OCI-M1 (cell line): ENCODE results near the gene RNF149.
"Not testable (repeated sequence)": the region's sequence is repeated elsewhere in the genome, so short reads cannot be mapped to it uniquely, and the experiment has no call there.

Experiments
- DNase-seq: peaks from one replicate; lab custom pipeline; 2025; lab: John Stamatoyannopoulos, UW

RNF149 gene

GRCh38 chr2:101308432-101309210 is at the start of gene RNF149:
Gene RNF149, minus strand, starts transcription at chr2:101308701. Its CDS starts 113 bp downstream, at chr2:101308588.
- peak; percentile 92 for DNase-seq

- DNase-seq, result no peak
These were observed 48.9 kb upstream of the RNF149 start for GRCh38 chr2:101357376-101357775.

- DNase-seq, result no peak
These were observed 48.0 kb upstream of the RNF149 start for GRCh38 chr2:101356521-101356920.

GRCh38 chr2:101356055-101356454 is 47.6 kb upstream of the RNF149 start:
- DNase-seq, result no peak

DNA sequence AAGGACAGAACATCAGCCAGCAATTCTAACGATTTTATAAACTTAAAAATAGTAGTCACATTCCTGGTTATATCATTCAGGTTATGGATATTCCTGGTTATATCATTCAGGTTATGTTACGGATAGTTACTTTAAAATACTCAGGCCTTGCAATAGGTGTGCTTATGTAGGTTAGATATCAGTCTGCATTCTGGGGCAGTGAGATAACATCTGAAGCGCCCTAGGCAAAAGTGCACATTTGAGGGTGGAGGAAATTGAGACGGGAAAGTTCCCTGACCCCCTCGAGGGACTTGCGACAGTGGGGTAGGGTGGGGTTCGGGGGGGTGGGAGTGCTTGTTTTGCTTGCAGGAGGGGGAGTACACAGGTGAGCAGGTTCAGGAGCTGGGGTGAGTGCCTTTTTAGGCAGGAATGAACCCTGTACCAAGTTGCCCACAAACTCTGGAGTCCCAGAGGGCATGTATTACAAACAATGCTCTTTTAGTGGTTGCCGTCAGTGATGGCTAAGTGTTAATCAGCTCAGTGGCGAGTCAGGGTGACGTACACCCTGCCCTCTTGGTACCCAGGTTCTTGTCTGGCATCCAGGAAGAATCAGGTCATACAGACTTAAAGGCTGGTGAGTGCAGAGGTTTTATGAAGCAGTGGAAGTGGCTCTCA is 47.0 kb upstream of the RNF149 start:
- DNase-seq, result no peak

GRCh38 chr2:101354420-101355311 is 46.2 kb upstream of the RNF149 start:
- DNase-seq, result no peak

GRCh38 chr2:101352631-101353030 is 44.1 kb upstream of the RNF149 start:
- DNase-seq, result not testable (repeated sequence)

GRCh38 chr2:101351207-101351606 is 42.7 kb upstream of the RNF149 start:
- DNase-seq, result no peak

DNA sequence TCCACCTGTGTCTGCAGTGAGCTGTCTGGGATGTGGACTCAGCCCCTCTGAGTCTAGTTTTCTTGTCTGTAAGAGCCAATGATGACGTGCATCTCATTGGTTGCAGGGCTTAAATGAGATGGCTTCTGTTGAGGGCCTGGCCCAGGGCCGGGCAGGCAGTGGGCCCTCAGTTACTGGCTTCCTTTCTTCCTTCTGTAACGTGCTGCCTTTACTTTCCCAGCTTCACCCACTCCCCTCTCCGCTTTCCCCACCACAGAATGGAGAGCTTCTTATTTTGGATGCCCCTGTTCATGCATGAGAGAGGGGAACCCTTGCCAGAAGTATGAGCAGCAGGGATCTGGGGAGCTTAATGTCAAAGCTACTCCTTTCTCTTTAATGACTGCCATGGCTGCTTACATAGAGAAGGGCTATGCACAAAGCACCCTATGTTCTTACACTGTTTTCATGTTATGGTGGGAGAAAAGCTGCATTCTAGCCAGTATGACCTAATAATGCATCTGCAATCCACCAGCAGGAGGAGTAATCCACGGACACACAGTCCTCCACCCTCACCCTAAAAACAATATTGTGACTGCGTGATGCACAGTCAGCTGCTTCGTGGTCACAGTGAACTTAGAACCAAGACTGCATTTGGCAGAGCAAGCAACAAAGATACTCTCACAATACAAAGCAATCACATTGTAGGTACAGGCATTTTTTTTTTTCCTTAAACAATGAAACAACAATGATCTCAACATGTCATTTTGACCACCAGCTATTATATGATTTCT is 41.6 kb upstream of the RNF149 start:
- no peak for DNase-seq

- no peak for DNase-seq
These were observed 40.4 kb upstream of the RNF149 start for GRCh38 chr2:101348883-101349282.

DNA sequence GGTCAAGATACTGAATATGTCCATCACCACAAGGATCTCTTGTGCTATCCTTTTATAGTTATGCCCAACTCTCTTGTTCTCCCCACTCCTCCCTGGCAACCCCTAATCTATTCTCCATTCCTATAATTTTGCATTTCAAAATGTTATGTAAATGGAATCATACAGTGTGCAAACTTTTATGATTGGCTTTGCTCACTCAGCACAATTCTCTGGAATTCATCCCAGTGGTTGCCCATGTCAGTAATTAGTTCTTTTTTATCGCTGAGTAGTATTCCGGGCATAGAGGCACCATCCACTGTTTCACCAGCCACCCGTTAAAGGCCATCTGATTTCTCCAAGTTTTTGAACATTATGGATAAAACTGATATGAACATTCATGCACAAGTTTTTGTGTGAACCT is 38.4 kb upstream of the RNF149 start:
- no peak for DNase-seq

DNA sequence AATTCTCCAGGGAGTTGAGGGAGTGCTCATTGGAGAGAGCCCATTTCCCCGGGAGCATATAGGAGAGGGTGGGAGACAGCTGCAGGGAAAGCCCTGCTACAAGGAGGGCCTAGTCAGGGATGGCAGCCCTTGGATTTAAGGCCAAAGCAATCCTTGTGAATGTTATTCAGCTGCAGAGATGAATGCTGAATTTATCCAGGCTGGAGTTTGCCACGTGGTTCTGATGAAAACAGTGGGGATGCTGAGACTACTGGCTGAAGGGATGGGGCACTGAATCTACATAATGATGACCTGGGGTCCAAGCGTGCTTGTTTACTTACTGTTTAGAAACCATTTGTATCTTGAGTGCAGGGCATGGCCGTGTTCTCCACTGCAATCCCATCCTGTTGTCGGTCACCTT is 35.6 kb upstream of the RNF149 start:
- no peak for DNase-seq

DNA sequence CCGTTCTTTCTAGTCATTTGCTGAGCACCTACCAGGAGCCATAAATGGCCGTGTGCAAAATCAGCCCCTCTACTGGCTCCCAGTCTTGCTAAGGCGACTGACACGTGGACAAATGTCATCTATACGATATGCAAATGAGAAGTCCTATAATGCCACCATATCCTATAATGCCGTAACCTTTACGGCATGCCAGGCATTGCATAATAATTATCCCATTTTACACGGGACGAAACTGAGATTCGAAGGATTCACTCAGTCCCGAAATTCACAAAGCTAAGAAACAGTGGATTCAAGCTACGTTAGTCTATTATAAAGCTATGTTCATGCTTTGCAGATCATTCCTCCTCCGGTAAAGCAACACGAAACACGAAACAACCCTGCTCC is 34.1 kb upstream of the RNF149 start:
- DNase-seq, result no peak

GRCh38 chr2:101341901-101342624 is 33.6 kb upstream of the RNF149 start:
- peak; percentile 67 for DNase-seq

- no peak for DNase-seq
These were observed 32.9 kb upstream of the RNF149 start for GRCh38 chr2:101341421-101341820.

DNA sequence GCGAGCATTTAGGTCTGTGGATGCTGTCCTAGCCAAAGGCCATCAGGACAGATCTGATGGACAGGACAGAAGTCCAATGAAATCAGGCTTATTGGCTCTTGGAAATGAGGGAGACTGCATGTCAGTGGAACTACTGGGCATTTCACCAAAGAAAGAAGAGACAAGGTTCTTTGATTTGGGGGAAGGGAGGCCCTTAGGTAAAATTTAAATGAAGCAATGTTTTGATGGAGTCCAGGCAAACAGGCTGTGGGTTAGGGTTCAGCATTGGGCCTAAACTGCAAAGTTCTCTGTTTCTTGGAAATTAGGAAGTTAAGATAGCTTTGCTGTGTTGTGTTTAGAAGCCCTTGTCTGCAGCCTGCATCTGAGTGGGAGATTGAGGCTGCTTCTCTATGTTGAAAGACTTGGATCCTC is 31.6 kb upstream of the RNF149 start:
- DNase-seq, result peak; percentile 26

DNA sequence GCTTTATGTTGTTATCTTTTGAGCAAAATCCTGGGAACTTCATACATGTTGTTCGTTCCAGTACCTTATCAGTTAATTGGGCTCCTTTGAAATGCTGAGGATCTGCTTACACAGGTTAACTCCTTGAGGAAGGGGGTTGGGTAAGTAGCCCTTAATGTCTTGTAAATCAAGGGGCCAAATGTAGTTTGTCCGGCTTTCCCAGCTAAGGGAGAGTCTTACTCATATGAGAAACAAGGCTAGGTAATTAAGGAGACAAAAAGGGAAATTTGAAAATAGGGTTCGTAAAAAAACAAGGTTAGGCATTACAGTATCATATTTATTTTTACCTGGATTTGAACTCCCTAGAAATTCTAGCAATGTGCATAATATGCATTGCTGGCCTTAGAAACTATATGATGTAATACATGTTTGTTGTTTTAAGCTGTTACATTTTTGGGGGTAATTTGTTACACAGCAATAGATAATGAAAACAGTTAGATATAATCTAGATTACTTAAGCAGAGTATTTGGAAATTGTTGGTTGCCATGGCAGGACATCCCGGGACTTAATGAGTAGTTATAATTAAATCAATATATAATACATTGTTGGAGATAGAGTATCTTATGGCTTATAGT is 30.9 kb upstream of the RNF149 start:
- no peak for DNase-seq

- DNase-seq, result no peak
These were observed 29.4 kb upstream of the RNF149 start for GRCh38 chr2:101337877-101338276.

DNA sequence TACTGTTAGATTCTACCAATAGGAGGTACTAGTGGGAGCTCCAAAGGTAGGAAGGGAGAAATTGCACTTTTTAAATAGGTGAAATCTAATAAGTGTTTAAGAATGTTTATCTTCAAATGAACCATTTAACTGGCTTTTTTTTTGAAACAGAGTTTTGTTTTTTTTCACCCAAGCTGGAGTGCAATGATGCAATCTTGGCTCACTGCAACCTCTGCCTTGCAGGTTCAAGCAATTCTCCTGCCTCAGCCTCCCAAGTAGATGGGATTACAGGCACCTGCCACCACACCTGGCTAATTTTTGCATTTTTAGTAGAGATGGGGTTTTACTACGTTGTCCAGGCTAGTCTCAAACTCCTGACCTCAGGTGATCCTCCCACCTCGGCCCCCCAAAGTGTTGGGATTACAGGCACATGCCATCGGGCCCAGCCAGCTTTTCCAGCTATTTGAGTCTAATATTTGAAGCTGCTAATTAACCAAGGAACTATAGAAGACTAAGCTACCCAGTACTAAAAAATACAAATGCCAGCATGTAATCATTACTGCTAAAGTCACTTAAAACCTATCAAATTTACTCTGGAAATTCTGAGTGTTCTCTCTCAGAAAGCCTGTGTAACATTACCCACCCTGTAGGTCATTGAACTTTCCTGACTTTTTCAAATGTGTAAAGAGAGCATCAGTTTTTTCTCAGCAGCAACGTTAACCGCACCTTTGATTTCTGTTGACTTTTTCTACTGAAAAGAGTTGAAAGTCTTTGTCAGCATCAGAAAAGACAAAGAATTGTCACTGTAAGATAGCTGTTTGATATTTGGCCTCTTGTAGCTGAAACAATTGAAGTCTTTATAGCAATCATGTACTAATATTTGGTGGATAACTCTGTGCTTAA is 24.6 kb upstream of the RNF149 start:
- no peak for DNase-seq

DNA sequence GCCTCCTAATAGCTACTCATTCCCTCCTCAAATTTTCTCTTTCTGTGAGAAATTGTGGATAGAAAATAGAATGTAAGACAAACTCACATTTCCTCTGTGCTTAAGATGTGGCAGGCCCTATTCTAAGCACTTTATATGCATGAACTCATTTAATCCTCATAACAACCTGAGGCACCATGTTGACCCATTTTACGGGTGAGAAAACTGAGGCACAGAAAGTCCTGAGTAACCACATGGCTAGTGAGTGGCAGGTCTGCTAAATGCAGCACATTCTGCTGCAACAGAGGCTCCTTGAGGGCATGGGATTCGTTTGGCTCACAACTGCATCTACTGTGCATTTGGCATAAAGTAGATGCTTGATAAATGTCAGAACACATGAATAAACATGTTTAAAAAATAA is 22.7 kb upstream of the RNF149 start:
- no peak for DNase-seq
